Activated naive CD8-positive, alpha-beta T cell treated with anti-CD3 and anti-CD28 coated beads for 36 hours (primary cell): ENCODE measurements around the gene CCDC148. TPM values are rescaled to one million over a fixed set of nuclear protein-coding genes. Genes with fewer than 3 reads are reported as not detected.
A peak's percentile ranks its signal among the peaks of the same experiment; 100 is the strongest.
"Not testable (repeated sequence)": the region's sequence is repeated elsewhere in the genome, so short reads cannot be mapped to it uniquely, and the experiment has no call there.

Source experiments
- DNase-seq: peaks from one replicate; pipeline ENCODE4 v3.0.0; 2021
- H3K27ac Mint-ChIP-seq: one replicate; pipeline ENCODE4 v1.8.0; 2022; ENCODE audit warnings: mild to moderate bottlenecking, moderate library complexity, mixed read lengths
- H3K27me3 Mint-ChIP-seq: one replicate; pipeline ENCODE4 v1.8.0; 2022; ENCODE audit warnings: mild to moderate bottlenecking, mixed read lengths
- H3K36me3 Mint-ChIP-seq: one replicate; pipeline ENCODE4 v1.8.0; 2021; ENCODE audit warnings: mild to moderate bottlenecking, mixed read lengths
- H3K4me1 Mint-ChIP-seq: one replicate; pipeline ENCODE4 v1.8.0; 2021; ENCODE audit warnings: mixed read lengths
- H3K4me3 Mint-ChIP-seq: one replicate; pipeline ENCODE4 v1.8.0; 2022; ENCODE audit warnings: mild to moderate bottlenecking, moderate library complexity, mixed read lengths
- H3K9me3 Mint-ChIP-seq: one replicate; pipeline ENCODE4 v1.8.0; 2022; ENCODE audit warnings: mixed read lengths
- total RNA-seq, 2 experiments: library from RNA; stranded (reverse); gene quantifications; one replicate each; pipeline ENCODE4 v1.2.3, GENCODE V29; 2021

Gene CCDC148
- total RNA-seq, 2 experiments from 2014 or later, result not detected

DNA sequence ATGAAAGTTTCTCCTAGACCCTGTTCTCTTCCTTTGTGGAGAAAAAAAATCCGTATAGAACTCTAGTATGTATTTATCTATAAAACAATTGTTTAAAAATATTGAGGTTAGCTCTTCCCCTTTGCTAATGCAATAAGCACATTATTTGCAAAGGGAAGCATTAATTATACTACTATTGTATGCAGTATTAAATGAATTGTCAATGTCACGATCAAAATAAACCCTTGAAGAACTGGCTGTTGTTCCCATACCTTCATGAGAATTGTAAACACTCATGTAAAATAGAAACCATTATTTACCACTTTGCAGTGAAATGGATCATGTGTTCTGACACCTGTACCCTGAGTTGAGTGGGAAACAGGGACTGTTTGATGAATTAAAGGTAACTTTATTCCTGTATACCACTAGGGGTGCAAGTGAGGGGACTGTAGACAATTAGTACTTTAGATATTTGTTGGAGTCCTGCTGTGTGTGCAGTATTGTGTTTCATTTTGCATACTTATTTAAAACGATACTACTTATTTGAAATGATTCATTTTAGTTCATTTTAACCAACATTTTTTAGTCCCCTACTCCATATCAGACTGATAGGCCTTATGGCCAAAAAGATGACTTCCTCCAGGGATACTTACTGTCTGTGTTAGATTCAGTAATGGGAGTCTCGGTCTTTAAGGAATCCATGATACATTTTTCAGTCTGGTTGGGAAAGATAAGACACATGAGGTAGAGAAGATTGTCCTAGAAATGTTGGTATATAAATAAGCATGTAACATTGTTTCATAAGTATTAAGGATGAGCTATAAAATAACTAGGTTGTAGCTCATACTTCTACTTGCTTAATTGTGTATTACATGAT is 8.1 kb upstream of the CCDC148 start:
- H3K36me3 Mint-ChIP-seq, result peaks cover 8% of the 10 kb centered on the region
- H3K4me1 Mint-ChIP-seq, result peaks cover 17% of the 10 kb centered on the region

DNA sequence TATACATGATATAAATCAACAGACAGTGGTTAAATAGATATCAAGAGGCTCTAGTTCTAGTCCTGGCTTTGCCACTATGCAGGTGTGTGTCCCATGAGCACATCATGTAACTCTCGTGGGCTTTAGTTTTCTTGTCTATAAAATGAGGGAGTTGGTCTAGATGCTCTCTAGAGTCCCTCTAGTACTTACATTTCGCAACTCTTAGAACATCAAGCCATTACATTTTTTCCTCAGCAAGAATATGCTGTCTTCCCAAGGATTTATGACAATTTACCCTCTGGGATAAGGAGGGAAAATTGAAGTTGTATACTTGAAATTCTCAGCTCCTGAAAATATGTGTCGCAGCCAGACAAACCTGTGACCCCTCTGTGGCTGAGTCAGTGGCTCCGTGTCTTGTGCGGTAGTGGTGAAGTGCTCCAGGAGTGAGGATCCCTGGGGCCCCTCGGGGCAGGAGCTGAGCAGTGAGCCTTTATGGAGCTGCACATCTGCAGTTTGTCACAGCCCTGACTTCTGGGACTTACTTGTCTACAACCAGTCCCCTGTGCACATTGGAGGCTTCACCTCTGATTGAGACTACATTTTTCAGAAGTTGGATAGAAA is 7.0 kb upstream of the CCDC148 start:
- no peak overlapping the region for H3K4me3 Mint-ChIP-seq
- H3K27ac Mint-ChIP-seq, result no peak overlapping the region
- DNase-seq, result no peak
- peaks cover 5% of the 10 kb centered on the region for H3K36me3 Mint-ChIP-seq
- peaks cover 4% of the 10 kb centered on the region for H3K27me3 Mint-ChIP-seq
- H3K9me3 Mint-ChIP-seq, result no peaks in the 10 kb centered on the region
- H3K4me1 Mint-ChIP-seq, result peaks cover 21% of the 10 kb centered on the region

More for the DNA sequence above, 8.1 kb upstream of the CCDC148 start:
- no peak overlapping the region for H3K27ac Mint-ChIP-seq
- no peak for DNase-seq
- no peaks in the 10 kb centered on the region for H3K9me3 Mint-ChIP-seq
- H3K27me3 Mint-ChIP-seq, result no peaks in the 10 kb centered on the region
- H3K4me3 Mint-ChIP-seq, result no peak overlapping the region

DNA sequence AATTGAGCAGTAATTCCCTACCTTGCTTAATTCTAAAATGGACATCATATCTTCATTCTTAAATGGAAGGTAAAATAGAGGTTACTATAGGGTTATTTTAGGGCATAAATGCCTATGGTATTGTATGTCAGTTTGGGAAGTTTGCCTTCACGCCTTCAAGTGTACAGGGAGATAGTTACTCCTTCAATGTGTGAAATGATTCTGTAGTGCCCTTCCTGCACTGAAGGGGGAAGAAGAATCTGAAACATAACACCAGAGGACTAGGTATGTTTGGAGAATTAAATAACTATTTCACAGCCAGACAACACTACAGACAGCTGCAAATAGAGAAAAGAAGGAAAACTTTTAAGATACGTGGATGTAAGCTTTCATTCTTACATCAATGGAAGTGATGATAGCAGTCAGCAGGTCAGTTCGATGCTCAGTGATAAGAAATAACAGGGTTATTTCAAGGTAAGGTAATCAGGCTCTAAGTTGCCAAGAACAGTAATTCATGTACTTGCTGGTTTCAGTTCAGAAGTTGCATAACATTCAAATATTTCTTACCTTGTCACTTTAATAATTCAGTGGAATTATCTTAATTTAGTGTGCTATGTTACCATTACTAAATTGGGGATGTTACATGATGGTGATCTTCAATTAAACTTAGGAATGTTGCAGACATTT is 4.2 kb upstream of the CCDC148 start:
- peaks cover 9% of the 10 kb centered on the region for H3K36me3 Mint-ChIP-seq
- no peak for DNase-seq
- H3K4me3 Mint-ChIP-seq, result no peak overlapping the region
- peaks cover 11% of the 10 kb centered on the region for H3K27me3 Mint-ChIP-seq
- no peak overlapping the region for H3K27ac Mint-ChIP-seq
- peaks cover 34% of the 10 kb centered on the region for H3K4me1 Mint-ChIP-seq
- H3K9me3 Mint-ChIP-seq, result no peaks in the 10 kb centered on the region

DNA sequence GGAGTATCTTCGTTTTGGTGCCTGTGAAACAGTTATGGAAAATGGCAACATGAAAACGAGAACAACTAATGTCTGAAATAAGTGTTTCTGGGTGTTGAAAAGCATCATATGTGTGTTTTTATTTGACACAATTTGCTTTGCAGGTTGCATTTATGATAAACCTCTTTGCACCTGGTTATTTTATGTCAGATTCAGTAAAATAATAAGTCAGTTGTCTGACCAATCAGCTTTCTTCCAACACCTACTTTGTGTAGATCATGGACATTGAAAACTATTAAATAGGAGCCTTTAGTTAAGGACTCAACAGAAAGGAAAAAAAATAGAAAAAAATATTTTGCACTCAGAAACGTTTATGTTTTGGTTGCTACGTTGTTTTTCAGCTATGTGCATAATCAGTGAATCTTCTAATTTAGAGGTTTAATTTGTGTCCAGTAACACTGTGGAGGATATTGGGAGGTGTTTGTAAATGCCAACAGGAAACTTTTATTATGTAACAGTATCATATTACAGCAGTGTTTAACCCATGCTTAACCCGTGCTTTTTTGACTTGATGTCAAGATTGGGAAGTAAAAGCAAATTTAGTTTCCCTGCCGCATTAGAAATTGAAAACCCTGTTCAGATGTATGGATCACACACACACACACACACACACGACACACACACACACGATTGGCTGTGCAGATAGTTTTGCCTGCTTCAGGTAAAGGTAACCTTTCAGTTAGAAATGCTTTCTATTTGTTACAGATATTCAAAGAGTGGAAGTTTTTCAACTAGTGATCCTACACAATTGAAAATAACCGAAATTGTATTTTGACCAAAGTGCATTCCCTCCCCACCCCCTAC is 2.8 kb upstream of the CCDC148 start:
- no peak for DNase-seq
- Mint-ChIP-seq H3K4me1 (peaks cover 35% of the 10 kb centered on the region), H3K9me3 (no peaks in the 10 kb centered on the region), H3K27me3 (peaks cover 13% of the 10 kb centered on the region), H3K36me3 (peaks cover 9% of the 10 kb centered on the region), H3K4me3 (no peak overlapping the region), H3K27ac (no peak overlapping the region)

DNA sequence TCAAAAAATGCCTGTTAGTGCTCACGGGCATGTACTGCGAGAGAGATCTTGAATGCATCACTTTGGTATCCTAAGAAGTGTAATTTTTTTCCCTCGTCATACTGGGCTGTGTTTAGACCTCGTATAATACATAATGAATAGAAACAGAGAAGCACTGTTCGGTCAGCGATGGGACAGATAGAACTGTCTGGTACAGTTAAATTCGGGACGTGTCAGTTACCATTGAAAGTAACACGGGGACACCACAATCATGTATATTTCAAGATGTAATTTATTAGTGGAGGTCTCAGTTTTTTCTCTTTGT is 2.0 kb upstream of the CCDC148 start:
- Mint-ChIP-seq H3K27me3 (peaks cover 20% of the 10 kb centered on the region), H3K36me3 (peaks cover 9% of the 10 kb centered on the region), H3K27ac (no peak overlapping the region), H3K4me3 (peak overlapping the region; percentile 94), H3K9me3 (no peaks in the 10 kb centered on the region), H3K4me1 (peaks cover 35% of the 10 kb centered on the region)
- DNase-seq, result no peak

DNA sequence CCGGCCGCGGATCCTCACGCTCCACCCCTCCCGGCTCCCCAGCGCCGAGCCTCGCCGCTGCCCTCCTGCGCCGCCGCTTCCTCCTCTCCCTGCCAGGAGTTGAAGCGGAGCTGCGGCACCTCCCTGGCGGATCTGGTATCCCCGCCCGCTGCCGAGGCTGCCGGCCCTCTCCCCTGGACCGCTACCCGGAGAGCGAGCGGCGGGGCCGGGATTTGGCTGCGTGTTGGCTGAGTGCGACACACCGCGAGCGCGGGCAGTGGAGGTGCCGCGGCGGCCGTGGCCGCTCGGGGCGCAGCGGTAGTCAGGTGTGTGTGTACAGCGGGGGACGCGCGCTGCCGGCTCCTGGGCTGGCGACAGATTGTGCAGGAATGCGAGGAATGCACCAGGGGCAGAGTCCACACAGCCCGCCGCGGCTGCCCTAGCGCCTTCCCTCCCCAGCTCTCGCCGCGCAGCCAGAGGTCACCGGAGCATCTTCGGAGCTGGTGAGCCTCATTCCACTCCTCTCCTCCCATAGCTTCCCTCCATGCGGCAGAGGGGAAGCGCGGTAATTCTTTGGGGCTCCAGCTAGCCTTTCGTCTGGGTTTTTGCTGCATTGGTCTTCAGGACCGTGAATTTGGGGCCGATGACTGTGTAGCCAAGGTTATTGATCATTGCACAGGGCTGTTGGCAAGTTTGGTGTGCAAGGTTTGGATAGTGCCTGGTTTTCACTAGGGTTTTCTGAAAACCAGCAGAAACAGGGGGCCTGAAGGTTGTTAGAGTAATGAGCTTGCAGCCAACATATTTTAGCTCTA is 1.5 kb upstream of the CCDC148 start:
- H3K9me3 Mint-ChIP-seq, result no peaks in the 10 kb centered on the region
- peak overlapping the region; percentile 94 for H3K4me3 Mint-ChIP-seq
- H3K36me3 Mint-ChIP-seq, result peaks cover 9% of the 10 kb centered on the region

DNA sequence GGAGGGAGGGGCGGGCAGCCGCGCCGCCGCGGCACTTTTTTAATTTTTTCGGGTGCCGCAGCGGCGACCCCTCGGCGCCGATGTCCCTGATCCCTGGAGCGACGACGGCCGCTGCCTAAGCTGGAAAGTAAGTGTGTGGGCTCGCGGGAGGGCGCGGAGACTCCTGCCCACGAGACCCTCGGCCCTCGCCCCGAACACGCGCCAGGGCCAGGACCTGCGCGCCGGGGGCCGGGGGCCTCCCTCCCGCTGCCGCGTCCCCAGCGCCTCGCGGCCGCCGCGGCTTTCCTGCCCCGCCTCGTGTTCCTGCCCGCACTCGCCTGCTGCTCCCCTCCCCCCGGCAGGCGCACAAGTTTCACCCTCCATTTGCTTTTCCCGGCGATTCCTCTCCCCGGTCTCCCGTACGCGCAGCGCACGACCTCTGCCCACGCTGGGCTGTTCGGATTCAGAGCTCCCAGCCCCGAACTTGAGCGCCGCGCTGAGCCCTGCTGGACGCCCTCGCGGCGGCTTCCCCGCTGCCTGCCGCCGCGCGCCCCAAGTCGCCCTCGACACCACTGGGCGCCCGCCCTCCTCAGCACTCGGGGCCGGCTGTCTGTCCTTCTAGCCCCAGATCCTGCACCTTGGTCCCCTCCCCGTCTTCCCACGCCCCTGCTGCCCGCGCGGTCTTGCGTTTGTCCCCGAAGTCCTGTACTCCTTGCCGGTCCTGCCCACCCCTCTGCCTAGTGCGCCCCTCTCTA is 706 bp upstream of the CCDC148 start:
- peaks cover 28% of the 10 kb centered on the region for H3K27me3 Mint-ChIP-seq
- peaks cover 9% of the 10 kb centered on the region for H3K36me3 Mint-ChIP-seq
- H3K9me3 Mint-ChIP-seq, result no peaks in the 10 kb centered on the region
- H3K4me1 Mint-ChIP-seq, result peaks cover 33% of the 10 kb centered on the region
- peak overlapping the region; percentile 94 for H3K4me3 Mint-ChIP-seq
- peak; percentile 70 for DNase-seq
- peak overlapping the region; percentile 83 for H3K27ac Mint-ChIP-seq

More for the DNA sequence above, 1.5 kb upstream of the CCDC148 start:
- DNase-seq, result peak; percentile 68
- Mint-ChIP-seq H3K27ac (peak overlapping the region; percentile 83), H3K27me3 (peaks cover 23% of the 10 kb centered on the region), H3K4me1 (peaks cover 35% of the 10 kb centered on the region)

GRCh38 chr2:158443606-158444005 is 12.9 kb downstream of the CCDC148 start:
- H3K4me3 Mint-ChIP-seq, result no peak overlapping the region

GRCh38 chr2:158439062-158439461 is 17.5 kb downstream of the CCDC148 start:
- not testable (repeated sequence) for H3K36me3 Mint-ChIP-seq, DNase-seq, H3K9me3 Mint-ChIP-seq, H3K27ac Mint-ChIP-seq, H3K4me1 Mint-ChIP-seq, H3K4me3 Mint-ChIP-seq, H3K27me3 Mint-ChIP-seq

More at GRCh38 chr2:158443606-158444005, 12.9 kb downstream of the CCDC148 start:
- Mint-ChIP-seq H3K36me3 (no peaks in the 10 kb centered on the region), H3K4me1 (no peaks in the 10 kb centered on the region), H3K27me3 (no peaks in the 10 kb centered on the region), H3K27ac (no peak overlapping the region), H3K9me3 (peaks cover 2% of the 10 kb centered on the region)
- DNase-seq, result no peak

DNA sequence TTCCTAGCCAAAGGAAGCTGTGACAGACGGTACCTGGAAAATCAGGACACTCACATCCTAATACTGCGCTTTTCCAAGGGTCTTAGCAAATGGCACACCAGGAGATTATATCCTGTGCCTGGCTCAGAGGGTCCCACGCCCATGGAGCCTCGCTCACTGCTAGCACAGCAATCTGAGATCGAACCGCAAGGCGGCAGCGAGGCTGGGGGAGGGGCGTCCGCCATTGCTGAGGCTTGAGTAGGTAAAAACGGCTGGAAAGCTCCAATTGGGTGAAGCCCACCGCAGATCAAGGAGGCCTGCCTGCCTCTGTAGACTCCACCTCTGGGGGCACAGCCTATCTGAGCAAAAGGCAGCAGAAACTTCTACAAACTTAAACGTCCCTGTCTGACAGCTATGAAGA is 22.8 kb downstream of the CCDC148 start:
- H3K4me1 Mint-ChIP-seq, H3K27ac Mint-ChIP-seq: not testable (repeated sequence)

GRCh38 chr2:158432117-158432516 is 24.4 kb downstream of the CCDC148 start:
- Mint-ChIP-seq H3K4me3 (no peak overlapping the region), H3K27me3 (peaks cover 5% of the 10 kb centered on the region), H3K9me3 (peaks cover 13% of the 10 kb centered on the region), H3K27ac (no peak overlapping the region), H3K36me3 (no peaks in the 10 kb centered on the region), H3K4me1 (no peaks in the 10 kb centered on the region)
- DNase-seq, result no peak

More for the DNA sequence above, 22.8 kb downstream of the CCDC148 start:
- not testable (repeated sequence) for H3K4me3 Mint-ChIP-seq, H3K9me3 Mint-ChIP-seq, H3K36me3 Mint-ChIP-seq, DNase-seq, H3K27me3 Mint-ChIP-seq

- Mint-ChIP-seq H3K36me3 (peaks cover 3% of the 10 kb centered on the region), H3K4me1 (no peaks in the 10 kb centered on the region), H3K27ac (no peak overlapping the region), H3K4me3 (no peak overlapping the region), H3K27me3 (peaks cover 11% of the 10 kb centered on the region), H3K9me3 (peaks cover 20% of the 10 kb centered on the region)
- no peak for DNase-seq
These were observed 42.0 kb downstream of the CCDC148 start for GRCh38 chr2:158414538-158414937.

DNA sequence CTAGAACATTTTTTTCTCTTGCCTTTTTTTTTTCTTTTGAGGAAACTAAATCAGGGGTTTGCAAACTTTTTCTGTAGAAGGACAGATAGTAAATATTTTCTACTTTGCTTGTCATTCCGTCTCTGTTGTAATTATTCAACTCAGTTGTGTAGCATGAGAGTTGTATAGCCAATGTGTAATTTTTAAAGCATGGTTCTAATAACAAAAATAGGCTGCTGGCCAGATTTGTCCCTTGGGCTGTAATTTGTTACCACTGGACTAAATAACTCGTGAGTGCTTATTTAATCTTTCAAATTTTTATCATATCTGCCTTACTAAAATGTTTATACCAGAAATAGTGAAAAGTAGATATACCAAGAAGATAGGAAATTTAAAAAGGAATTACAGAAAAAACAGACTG is 43.0 kb downstream of the CCDC148 start:
- Mint-ChIP-seq H3K36me3 (peaks cover 3% of the 10 kb centered on the region), H3K4me1 (no peaks in the 10 kb centered on the region), H3K27ac (no peak overlapping the region), H3K4me3 (no peak overlapping the region), H3K9me3 (peaks cover 22% of the 10 kb centered on the region), H3K27me3 (peaks cover 16% of the 10 kb centered on the region)
- no peak for DNase-seq

DNA sequence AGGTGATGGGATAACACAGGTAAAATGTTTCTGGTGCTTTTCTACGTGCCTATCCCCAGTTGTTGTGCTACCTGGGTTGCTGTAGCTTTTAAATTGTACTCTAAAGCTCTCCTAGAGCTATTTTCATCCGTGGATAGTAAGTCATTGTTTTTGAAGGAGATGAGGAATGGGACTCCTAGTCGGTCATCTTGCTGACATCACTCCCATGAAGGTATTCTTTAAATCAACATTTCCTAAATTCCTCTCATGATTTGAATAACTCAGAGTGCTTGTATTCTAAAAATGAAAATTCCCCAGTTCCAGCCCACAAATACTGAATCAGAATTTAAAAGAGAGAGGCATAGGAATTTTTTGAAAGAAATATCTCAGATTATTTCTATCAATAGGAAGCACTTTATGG is 44.3 kb downstream of the CCDC148 start:
- Mint-ChIP-seq H3K27ac (no peak overlapping the region), H3K9me3 (peaks cover 22% of the 10 kb centered on the region), H3K36me3 (peaks cover 3% of the 10 kb centered on the region), H3K4me3 (no peak overlapping the region), H3K27me3 (peaks cover 18% of the 10 kb centered on the region), H3K4me1 (no peaks in the 10 kb centered on the region)
- DNase-seq, result no peak
